HG02610 (cell line): ENCODE data around the gene CLDN1.

ENCODE experiments used
- ATAC-seq: cut with Tn5 transposase; IDR thresholded peaks from one replicate; pipeline ENCODE4 v1.9.1; 2021; ENCODE audit warnings: mild to moderate bottlenecking, moderate library complexity; ENCODE audit not compliant: unreplicated experiment

Gene CLDN1

DNA sequence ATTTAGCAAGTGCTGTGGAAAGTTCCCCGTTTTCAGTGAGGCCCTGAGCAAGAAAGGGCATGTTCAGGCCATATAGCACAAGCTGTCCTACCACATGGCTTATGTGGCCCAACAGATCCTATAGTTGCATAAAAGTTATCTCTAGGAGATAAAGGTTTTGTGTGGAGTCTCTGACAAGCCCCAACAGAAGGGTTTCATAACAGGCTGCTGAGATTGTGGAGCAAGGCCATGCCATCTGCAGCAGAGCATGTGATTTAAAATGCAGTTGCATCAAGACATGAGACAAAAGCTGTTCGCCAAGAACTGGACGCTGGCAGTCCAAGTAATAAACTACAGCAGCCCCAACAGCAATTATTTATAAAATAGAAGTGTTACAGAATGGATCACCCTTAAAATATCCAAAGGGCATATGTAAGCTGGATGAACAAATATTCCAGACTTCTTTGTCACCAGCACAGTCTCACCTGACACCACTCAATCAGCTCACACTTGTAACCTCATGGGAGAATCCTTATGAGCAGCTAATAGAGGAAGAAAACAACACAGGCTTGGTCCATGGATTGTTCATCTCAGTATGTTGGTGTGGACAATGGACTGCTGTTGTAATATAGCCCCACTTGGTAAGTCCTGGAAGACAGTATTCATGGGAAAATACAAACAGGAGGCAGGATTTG lies 14.4 kb upstream of the CLDN1 start:
- ATAC-seq, result no peak

DNA sequence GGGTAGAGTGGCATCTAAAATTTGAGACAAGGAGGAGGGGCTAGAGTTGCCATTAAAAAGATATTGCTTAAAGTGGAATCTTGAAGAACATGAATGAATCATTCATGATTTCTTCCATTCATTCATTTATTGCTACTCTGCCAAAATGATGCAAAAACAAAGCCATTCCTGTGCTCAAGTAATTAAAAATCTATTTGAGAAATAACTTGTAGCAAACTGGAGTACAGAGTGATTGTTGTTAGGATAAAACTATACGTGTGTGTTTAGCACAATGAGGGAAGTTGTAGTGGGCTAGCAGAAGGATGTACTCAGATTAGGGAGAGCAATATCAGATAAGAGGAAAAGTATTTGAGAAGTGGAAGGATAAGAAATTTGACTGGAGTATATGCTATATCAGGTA lies 11.7 kb upstream of the CLDN1 start:
- no peak for ATAC-seq

DNA sequence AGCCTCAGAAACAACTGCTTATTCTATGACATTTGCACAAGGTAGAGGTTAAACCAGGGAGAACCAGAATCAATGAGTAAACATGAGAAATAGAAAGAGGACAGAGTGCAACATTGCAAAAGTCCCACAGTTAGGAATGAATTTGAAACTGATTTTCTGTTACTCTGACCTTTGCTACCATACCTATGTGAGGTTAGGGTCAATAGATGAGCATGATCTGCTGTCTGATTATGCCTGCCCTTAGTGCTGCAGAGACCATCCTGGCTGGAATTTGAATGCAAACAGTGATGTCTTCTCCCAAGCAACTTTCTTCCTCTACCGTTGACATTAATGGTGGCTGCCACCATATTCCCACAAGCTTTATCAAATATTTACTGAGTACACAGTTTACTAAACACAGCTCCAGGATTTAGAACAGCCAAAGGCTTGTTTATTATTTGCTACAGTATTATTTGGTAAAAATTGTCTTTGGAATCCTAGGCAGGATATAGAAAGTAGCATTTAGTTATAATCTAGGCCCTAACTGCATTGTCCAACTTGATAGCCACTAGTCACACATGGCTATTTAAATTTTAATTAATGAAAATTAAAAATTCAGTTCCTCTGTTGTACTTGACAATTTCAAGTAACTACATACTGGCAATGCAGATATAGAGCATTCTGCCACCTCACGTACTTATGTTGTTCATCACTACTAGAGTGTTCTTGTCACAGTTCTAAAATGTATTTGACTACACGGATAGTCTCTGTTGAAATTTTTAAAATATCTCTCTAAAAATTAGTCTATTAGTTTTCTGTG lies 8.9 kb upstream of the CLDN1 start:
- ATAC-seq, result no peak

DNA sequence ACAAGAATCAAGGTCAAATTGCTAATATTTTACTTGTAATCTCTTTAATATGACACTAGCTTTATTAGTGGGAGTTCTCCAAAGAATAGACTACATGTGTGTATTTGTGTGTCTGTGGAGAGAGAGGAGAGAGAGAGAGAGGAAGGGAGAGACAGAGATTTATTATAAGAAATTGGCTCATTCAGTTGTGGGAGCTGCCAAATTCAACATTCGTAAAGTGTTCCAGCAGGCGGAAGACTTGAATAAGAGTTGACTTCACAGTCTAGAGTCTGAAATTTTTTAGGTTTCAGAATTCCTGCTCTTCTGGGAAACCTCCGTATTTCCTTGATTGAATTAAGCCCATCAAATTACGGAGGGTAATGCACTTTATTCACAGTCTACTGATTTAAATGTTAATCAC lies 4.7 kb upstream of the CLDN1 start:
- no peak for ATAC-seq

DNA sequence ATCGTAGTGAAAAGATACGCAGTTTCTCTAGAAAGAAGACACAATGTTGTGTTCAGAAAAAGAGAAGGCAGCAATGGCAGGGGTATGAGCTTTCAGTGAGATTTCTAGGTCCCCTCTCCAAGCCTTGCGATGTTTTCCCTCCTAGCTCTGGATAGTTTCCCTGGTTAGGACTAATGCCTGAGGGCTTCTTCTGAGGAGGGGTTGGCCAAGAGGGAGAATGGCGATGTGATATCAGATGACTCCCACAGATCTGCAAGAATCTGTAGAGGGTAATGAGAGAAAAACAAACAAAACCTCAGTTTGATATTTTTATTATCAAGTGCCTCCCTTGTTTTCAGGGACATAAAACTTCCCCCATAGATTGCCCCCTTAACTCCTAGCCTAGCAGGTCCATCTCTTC lies 4.1 kb upstream of the CLDN1 start:
- no peak for ATAC-seq

DNA sequence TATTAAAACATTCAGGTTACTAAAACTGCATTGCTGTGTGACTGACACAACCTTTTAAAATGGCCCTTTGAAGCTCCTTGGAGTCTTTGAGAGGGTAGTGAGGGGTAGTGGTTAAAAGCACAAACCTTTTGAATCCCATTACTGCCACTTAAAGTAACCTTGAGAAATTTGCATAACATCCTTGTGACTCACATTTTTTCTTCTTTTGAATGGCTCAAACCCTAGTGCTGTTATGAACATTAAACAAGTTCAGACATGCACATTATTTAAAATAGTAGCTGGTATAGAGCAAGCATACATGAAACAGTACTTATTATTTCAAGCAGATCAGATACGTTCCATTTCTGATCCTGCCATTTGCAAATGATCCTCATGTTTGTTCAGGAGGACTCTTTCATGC lies 3.7 kb upstream of the CLDN1 start:
- ATAC-seq, result peak; percentile 43

DNA sequence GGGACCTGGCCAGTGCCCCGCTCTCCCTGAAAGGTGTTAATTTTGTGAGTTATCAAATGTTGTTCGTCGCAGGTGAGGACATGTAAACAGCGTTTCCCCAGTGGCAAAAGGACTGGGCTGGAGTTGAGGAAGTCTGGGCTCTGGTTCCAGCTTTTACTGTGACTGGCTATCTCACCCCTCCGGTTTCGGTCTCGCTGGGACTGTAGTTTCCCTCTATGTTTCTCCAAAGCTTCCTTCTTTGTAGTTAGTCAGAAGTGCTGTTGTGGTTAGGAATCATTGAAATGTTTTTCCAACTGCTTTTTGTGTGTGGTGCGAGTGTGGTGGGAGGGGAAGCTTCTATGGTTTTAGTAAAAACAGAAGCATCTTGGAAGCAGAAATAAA lies 990 bp upstream of the CLDN1 start:
- no peak for ATAC-seq

DNA sequence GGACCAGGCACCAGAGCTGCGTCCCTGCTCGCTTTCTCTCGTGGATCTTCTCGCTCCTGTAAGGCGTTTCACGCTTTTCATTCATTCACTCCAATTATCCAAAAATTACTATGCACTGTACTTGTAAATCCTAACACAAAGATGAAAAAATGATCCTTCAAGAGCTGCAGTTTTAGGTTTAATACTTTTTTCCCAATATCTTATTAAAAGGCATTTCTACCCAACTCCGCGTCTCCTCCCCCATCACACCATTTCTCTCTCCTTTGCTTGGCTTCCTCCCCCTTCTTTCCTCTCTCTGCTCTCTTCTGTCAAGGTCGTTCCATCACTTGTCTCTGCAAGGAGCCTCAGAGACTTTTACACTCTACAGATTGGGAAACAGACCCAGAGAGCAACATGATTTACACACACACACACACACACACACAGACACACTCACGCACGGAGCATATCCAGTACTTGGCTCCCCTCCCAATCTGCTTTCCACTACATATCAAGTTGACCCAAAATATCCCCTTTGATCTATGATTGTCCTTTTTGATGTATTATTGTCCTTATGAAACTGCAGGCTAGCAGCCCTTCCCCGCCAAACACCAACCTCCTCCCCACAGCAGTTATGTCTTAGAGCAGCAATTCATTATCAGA lies 479 bp upstream of the CLDN1 start:
- no peak for ATAC-seq

DNA sequence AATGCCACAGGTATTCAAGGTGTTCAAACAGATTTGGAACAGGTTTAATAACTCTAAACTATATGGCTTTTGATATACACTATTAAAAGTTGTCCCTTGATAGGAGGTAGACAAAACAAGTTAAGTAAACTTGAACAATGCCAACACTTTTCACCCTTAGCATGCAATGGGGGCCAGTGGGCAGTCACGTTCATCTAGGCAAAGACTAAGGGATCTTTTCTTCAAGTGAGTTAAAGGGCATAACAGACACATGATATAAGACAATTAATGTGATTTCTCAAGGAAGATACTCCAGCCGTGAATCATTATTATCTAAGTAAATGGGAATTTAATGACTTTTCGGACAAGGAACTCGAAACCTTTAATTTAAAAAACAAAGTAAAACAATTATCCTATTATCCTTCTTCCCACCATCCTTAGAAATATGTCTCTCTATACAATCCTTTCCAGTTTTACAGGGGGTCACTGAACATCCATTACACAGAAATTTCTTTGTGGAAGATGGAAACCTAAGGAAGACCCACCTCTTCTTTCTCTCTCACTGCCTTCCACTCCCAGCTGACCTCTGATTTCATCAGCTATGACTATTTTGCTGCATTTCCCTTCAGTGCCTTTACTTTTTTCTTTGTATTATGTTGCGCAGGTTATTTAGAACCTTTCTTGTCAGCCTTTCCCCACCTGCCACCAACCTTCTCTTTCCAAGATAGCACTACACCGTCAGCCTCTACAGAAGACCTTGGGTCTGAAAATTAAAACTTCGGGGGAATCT lies 1.5 kb downstream of the CLDN1 start:
- ATAC-seq, result no peak

DNA sequence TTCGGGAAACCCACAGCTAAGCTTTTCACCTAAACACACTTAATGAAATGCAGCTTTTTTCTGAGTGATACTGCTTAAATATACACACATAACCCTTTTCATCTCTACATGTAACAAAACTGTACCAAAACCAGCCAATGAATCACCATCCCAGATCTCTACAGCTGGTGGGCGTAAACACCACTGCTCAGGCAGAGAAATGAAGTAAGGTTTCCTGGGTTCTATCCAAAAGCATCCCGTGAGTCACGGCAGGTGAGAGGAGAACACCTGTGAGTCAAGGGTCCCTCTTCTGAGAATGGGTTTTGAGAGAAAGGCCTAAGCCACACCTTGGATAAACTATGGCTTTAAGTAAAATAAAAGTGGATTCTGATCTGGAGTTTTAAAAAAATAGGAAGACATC lies 2.6 kb downstream of the CLDN1 start:
- no peak for ATAC-seq

DNA sequence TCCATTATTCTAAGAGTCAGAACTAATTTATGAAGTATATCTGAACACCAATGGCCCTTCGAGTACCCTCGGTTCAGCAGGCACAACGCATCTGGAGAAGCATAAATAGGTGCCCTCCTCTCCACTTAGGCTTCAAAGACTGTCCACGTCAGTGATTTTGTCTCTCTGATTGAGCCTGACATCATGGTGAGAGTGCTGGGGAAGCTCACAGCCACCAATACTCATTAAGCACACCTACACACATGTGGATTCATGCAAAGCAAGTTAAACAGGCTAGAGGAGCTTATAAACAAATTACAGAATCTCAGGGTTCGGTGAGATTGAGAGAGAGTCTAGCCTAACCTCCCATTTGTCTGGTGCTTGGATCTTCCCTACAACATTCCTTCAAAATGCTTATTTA lies 3.6 kb downstream of the CLDN1 start:
- ATAC-seq, result no peak

DNA sequence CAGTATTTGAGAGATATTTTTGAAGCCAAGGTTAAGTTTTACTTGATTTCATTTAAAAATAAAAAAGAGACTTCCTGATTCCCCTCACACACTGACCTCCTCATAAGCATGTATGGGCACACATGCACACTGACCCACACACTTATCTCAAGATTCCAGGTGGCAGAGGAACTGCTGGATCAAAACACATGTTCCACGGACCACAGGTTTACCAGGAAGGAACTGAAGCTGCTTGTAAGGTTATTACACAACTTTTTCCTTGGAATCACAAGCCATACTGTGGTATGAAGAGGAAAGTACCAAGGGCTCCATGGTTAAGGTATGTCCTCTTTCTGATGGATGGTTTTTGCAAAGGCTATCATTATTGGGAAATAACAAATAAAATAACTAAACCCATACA lies 7.5 kb downstream of the CLDN1 start:
- ATAC-seq, result no peak

DNA sequence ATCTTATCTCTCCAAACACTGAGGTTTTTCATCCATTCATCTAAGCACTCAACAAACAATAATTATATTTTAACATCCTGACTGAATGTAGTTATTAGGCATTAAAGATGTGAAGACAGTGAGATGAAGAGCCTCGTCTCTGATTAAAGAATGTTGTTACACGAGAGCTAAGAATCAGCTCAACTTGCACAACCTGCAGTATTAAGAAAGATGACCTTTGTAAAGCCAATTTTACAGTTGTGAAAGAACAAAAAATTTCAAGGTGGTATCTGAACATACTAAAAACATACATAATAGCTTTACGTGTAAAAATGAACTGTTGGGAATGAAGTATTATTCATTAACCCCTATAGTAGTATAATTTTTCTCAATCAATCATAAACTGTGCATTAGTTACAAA lies 12.8 kb downstream of the CLDN1 start:
- no peak for ATAC-seq

DNA sequence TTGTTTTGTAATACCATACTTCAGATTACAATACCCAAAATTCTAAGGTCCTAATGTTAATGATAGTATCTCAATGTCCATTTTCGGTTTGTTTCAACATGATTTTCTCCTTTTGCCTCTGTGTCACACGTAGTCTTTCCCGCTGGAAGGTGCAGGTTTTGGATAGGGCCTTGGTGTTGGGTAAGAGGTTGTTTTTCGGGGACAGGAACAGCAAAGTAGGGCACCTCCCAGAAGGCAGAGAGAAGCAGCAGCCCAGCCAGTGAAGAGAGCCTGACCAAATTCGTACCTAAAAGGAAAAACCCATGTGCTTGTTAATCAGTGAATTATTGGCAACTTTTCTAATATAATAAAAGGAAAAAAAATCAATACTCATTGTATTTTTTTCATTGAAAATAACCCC lies 14.1 kb downstream of the CLDN1 start:
- no peak for ATAC-seq

DNA sequence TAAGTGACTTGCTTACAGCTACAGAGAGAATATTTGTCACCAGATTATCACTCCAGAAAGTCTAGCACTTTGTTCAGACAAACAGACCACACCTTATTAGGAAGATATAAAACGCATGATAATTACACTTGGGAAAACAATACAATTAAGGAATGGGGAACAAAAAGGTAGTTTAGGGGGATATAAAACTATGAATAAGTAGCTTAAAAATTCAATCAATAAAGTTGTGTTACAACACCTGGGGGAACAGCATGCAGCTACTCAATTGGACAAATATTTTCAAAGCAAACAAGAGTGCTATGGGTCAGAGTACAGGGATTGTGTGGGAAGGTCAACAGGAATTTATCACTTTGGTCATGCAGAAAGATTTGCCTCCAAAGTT lies 15.1 kb downstream of the CLDN1 start:
- ATAC-seq, result no peak

DNA sequence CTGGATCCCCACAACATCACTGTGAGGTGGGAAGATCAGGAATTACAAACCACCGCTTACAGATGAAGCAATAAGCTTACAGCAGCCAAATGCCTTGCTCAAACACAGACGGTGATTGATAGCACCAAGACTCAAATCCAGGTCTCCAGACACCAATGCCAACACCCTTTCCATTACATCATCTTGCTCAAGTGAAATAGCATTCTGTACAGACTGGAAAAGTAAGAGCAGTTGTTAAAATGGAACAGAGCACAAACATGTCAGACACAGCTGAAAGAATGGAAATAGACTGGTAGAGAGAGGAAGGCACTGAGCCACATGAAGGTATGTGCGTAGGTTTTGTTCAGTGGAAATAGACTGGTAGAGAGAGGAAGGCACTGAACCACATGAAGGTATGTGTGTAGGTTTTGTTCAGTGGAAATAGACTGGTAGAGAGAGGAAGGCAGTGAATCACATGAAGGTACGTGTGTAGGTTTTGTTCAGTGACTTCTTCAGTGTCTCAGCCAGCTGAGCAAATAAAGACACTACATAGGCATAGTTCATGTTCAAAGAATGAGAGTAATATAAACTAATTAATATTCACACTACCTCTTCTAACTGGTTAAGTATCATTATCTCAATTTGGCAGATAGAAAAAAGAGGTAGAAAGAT lies 15.6 kb downstream of the CLDN1 start:
- ATAC-seq, result no peak

DNA sequence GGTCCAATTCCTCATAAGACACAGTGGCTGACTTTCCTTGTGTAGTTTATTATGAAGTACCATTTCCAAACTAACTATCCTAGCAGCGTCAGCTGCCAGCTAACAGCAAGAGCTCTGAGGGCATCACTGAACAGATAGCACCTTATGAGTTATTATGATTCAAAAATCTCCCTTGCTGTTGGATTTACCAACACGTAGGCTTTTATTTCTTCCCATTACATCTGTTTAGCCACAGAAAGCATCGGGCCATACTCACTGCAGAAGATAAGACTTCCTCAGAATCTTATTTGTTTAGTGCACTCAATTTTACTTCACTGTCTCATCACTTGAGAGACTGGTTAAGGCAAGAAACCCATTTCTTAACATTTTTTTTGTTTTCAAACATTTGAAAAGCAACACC lies 16.2 kb downstream of the CLDN1 start:
- no peak for ATAC-seq

DNA sequence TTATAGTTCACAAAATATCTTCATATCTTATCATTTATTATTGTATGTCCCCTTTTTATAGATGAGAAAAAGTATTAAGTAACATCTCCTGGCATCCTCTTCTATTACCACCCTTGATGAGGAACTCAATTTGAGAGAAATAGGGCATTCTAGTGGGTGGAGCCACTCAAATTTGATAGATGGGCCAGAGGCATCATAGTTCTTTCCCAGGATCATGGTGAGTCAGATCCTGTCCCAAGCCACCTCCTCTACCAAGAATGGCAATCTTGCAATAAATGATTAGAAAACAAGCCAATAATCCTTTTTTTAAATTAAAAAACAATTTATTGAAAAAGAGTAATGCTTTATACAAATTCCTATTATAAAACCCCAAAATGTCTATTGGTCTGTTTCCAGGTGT lies 16.8 kb downstream of the CLDN1 start:
- ATAC-seq, result no peak

DNA sequence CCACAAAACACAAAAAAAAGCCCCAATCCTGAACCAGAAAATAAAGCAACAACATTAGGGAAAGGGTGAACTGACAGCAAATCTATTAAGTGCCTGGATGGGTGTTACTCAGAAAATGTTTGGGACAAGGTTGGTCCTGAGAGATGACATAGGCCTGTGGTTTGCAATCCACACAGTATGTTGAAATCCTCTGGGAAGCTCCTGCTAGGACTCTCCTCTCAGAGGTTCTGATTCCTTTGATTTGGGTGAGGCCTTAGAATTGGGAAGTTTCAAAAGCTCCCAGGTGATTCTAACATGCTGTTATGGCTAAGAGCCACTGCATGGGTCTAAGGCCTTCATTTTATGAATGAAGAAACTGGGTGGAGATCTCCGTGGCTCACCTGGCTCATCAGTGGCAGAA lies 18.4 kb downstream of the CLDN1 start:
- no peak for ATAC-seq

DNA sequence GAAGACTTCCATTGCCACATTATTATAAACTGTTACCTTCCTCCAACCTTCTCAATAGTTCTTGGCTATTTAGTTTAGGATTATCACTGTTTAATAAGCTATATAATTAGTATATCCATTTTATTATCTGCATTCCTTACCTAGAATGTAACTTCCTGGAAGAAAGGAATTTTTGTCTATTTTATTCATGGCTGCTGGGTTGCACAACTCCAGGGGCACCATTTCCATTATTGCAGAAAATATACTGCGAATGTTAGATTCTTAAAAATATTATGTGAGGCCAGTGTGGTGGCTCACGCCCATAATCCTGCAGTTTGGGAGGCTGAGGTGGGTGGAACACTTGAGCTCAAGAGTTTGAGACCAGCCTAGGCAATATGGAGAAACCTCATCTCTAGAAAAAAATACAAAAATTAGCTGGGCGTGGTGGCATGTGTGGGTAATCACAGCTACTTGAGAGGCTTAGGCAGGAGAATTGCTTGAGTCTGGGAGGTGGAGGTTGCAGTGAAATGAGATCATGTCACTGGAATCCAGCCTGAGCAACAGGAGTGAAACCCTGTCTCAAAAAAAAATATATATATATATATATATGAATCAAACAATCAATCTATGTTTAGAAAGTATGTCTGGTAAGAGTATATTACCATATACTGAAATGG lies 19.9 kb downstream of the CLDN1 start:
- no peak for ATAC-seq

DNA sequence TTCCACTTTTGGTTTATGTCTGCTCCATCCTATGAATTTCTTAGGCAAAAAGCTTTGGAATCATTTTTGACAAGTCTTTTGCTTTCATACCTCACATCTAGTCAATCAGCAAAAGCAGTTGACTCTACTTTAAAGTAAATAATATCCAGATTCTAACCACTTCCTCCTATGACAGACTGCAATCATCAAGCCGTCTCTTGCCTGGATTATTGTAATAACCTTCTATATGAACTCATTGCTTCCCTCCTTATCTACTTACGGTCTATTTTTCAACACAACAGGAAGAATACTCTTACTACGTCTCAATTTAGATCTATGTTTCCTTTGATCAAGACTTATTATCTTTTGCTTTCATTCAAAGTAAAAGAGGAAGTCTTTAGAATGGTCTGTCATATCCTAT lies 20.7 kb downstream of the CLDN1 start:
- ATAC-seq, result no peak
